ENCODE measurements around the gene CCDC88A.
"Not testable (repeated sequence)": the region's sequence is repeated elsewhere in the genome, so short reads cannot be mapped to it uniquely, and the experiment has no call there.

Gene CCDC88A

GRCh38 chr2:55384786-55385185 is 34.9 kb downstream of the CCDC88A start:
- FAIRE-seq, result no peak

GRCh38 chr2:55371376-55371775 is 48.3 kb downstream of the CCDC88A start:
- no peak for FAIRE-seq

DNA sequence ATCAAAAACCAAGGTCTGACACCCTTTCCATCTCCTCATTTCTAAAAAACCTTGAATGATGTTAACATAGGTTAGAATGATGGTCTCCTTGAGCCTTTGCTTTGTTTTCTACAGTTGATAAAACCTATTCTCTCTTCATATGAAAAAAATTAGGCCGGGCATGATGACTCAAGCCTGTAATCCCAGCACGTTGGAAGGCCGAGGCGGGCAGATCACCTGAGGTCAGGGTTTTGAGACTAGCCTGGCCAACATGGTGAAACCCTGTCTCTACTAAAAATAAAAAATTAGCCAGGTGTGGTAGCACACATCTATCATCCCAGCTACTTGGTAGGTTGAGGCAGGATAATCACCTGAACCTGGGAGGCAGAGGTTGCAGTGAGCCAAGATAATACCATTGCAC is 49.4 kb downstream of the CCDC88A start:
- no peak for FAIRE-seq

DNA sequence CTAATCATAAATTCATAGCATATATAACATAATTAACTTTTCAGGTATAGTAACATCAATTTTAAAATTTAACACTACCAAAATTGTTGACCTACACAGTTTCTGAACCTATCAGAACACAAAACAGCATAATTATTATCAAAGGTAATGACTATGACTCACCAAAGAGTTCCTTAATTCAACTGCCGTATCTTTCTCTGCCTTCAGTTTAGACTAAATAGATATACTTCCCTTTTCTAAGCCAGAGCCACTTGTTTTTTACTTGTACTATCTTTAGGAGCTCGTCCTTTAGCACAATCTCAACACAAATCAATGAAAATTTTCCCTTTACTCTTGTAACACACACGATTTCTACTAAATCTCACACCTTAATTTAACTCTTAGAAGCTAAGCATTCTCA is 54.4 kb downstream of the CCDC88A start:
- FAIRE-seq, result no peak

- FAIRE-seq, result no peak
Measured at GRCh38 chr2:55364189-55365055, 55.2 kb downstream of the CCDC88A start.

- no peak for FAIRE-seq
Measured at GRCh38 chr2:55363636-55364035, 56.0 kb downstream of the CCDC88A start.

GRCh38 chr2:55361465-55362189 is 58.0 kb downstream of the CCDC88A start:
- FAIRE-seq, result no peak

GRCh38 chr2:55358451-55358850 is 61.2 kb downstream of the CCDC88A start:
- no peak for FAIRE-seq

GRCh38 chr2:55357927-55358326 is 61.7 kb downstream of the CCDC88A start:
- no peak for FAIRE-seq

DNA sequence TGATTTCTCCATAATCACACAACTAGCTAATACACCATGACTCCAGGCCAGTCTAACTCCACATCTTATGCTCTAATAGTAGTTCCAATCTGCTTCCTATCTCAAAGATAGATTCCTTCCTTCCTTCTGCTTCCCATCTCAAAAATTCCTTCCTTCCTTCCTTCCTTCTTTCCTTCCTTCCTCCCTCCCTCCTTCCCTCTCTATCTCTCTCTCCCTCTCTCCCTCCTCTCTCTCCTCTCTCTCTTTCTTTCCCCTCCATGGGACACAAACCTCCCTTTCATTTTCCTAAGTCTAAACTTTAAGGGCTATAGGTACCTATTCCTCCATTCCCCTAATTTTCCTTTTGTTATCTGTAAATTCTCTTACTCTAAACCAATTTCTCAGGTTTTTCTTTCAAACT is 62.5 kb downstream of the CCDC88A start:
- no peak for FAIRE-seq

DNA sequence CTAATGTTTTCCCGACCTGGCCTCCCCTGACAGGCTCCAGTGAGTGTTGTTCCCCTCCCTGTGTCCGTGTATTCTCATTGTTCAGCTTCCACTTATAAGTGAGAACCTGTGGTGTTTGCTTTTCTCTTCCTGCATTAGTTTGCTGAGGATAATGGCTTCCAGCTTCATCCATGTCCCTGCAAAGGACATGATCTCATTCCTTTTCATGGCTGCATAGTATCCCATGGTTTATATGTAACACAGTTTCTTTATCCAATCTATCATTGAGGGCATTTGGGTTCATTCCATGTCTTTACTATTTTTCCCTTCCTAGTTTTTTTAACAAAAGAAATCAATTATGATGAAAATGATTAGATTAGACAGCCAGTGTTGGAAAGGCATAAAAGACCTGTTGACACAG is 63.5 kb downstream of the CCDC88A start:
- FAIRE-seq, result not testable (repeated sequence)

- FAIRE-seq, result no peak
Measured at GRCh38 chr2:55355451-55355850, 64.2 kb downstream of the CCDC88A start.

GRCh38 chr2:55351672-55352071 is 68.0 kb downstream of the CCDC88A start:
- FAIRE-seq, result no peak

- FAIRE-seq, result no peak
Measured at GRCh38 chr2:55345064-55345463, 74.6 kb downstream of the CCDC88A start.

GRCh38 chr2:55338268-55338667 is 81.4 kb downstream of the CCDC88A start:
- FAIRE-seq, result no peak

DNA sequence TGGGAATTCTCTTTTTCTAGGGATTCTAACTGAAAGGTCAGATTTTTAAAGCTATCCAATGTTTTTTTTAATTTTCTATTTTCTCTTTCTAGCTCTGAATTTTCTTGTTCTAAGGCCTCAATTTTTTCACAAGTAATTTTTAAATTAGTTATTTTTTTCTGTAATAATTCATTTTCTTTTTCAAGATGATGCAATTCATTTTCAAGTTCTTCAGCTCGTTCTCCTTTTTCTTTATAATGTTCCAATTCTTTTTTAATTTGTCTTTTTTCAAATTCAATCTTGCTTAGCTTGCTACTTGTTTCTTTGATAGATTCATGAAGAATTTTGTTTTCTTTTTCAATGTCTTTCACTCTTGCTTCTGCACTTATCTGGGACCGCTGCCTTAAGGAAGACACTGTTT is 84.9 kb downstream of the CCDC88A start:
- peak; percentile 38 for FAIRE-seq

DNA sequence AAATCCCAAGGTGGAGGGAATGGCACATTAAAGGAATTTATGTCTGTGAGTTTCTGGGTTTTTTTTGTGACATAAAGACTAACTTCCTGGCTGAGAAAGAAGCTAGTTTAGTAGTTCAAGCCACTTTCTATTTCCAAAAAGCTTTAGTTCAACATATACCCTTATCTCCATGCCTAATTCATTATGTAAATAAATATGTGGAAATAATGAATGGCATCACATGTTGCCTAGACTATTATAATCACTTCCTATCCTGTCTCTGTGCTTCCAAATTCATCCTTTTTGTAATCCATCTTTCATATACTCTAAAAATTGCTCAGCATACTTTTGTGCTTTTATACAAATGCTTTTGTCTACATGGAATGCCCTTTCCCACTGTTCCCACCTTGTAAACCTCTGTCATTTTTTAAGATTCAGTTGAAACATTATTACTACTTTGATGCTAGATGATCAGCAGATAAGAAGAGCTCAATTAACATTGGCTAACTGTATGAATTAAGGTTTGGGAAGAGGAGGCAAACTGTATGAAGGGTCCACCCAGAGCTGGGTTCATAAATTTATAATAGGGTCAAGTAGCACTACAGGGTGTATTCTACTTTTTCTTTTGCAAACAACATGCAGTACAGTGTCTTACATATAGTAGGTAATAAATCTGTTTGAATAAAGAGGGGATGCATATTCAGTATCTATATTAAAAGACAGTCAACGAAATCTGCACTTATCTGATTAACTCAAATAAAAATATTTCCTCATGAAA is 88.9 kb downstream of the CCDC88A start:
- FAIRE-seq, result no peak

- FAIRE-seq, result no peak
Measured at GRCh38 chr2:55327470-55328230, 92.0 kb downstream of the CCDC88A start.

DNA sequence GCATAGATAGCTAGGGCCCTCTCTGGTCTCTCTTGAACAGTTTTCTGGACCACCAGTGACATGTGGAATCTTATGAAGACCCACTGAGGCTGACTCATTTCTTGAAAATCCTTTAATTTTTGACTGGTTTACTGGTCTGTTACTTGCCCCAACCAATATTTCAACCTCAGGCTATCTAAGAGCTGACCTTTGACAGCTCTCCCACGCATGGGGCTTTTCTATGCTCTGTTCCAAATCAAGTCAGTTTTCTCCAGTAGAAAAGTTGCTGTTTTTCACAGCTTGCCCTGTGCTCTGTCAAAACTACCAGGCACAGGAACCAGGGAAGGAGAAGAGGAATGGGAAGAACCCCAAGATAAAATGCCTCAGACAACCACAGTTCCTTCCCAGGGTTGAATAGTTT is 104.7 kb downstream of the CCDC88A start:
- no peak for FAIRE-seq

- FAIRE-seq, result no peak
Measured at GRCh38 chr2:55311444-55311870, 108.2 kb downstream of the CCDC88A start.

DNA sequence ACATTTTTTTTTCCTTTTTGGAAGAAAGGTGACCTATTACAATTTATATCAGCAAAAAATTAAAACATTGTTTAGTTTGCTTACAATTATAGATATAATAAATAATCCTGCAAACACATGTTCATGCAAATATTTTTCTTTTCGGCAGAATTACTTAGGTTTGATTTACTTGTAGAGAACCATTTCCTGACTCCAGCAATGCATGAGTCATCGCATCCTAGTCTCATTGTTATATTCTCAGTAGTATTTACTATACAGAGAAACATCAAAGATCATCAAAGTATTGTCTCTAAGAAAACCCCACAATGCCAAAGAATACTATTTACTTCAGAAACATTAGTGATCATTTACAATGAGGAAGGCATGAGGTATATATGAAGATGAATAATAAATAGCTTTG is 110.2 kb downstream of the CCDC88A start:
- FAIRE-seq, result no peak

GRCh38 chr2:55302241-55302640 is 117.4 kb downstream of the CCDC88A start:
- FAIRE-seq, result no peak

DNA sequence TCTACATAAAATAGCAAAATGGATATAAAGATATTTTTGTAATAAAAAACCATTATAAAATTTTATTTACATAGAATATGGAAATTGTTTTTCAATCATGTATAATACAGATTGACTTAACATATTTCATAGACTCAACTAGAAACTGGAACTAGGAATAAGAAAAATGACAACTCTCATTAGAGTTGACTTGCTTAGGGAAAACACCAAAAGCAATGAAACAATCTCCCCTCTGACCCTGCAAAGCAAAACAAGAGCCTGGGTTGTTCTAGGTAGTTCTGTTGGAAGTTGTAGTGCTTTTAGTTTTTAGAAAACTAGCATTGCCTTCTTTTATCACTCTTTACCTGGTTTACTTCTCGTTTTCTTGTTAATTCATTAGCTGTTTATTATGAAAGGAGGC is 118.4 kb downstream of the CCDC88A start:
- peak; percentile 24 for FAIRE-seq
